ENCODE data around the gene OR6A2.

GRCh38 chr11:6757373-6757967 lies 42.0 kb downstream of the OR6A2 start:
- TF ChIP-seq POLR2A (IDR thresholded peaks at IDR 0.05; ENCODE audit: low read length) (no peak), GATA1 (IDR thresholded peaks at IDR 0.05; ENCODE audit: low read depth, low read length) (no peak)

Data from erythroblast (primary cell).